IPS-18a (cell line): ENCODE measurements around the gene CHMP4B.

ENCODE experiments used
- H3K27ac ChIP-seq: one replicate; pipeline ENCODE4 v1.5.1; 2013; ENCODE audit warnings: low read length
- H3K27me3 ChIP-seq: one replicate; pipeline ENCODE4 v1.6.1; 2013; ENCODE audit warnings: mild to moderate bottlenecking, low read length; ENCODE audit not compliant: control insufficient read depth, insufficient read depth
- H3K36me3 ChIP-seq: one replicate; pipeline ENCODE4 v1.6.1; 2013; ENCODE audit warnings: low read depth, low read length; ENCODE audit not compliant: control insufficient read depth
- H3K4me1 ChIP-seq: one replicate; pipeline ENCODE4 v1.6.1; 2013; ENCODE audit warnings: low read depth, low read length; ENCODE audit not compliant: control insufficient read depth
- H3K4me3 ChIP-seq: one replicate; pipeline ENCODE4 v1.5.1; 2013; ENCODE audit warnings: low read length
- H3K9ac ChIP-seq: one replicate; pipeline ENCODE4 v1.6.1; 2013; ENCODE audit warnings: mild to moderate bottlenecking, low read length, moderate library complexity
- H3K9me3 ChIP-seq: one replicate; pipeline ENCODE4 v1.6.1; 2013; ENCODE audit warnings: low read depth, low read length; ENCODE audit not compliant: control insufficient read depth

Gene CHMP4B

DNA sequence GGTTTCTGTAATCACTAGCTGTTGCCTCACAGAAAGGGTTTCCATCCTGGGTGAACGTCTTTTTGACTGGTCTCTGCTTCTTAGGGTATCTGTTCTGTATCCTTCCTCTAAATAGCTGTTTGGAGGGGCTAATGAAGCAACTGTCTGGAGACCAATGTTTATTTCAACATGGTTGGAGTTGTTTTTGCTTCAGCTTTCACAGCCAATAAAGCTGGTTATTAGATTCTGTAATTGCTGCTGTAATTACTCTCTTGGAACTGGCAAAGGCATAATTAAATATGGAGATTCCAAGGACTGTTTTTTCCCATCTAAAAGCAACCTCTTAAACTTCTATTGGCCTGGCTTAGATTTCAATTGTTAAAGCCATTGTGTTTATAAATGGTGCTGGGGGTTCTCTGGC lies 31.9 kb downstream of the CHMP4B start:
- no peaks in the 10 kb centered on the region for H3K27me3 ChIP-seq
- no peaks in the 10 kb centered on the region for H3K36me3 ChIP-seq
- no peak overlapping the region for H3K27ac ChIP-seq
- H3K9me3 ChIP-seq: no peaks in the 10 kb centered on the region
- H3K4me1 ChIP-seq: peaks cover 19% of the 10 kb centered on the region
- H3K4me3 ChIP-seq: no peak overlapping the region
- H3K9ac ChIP-seq: no peak overlapping the region

DNA sequence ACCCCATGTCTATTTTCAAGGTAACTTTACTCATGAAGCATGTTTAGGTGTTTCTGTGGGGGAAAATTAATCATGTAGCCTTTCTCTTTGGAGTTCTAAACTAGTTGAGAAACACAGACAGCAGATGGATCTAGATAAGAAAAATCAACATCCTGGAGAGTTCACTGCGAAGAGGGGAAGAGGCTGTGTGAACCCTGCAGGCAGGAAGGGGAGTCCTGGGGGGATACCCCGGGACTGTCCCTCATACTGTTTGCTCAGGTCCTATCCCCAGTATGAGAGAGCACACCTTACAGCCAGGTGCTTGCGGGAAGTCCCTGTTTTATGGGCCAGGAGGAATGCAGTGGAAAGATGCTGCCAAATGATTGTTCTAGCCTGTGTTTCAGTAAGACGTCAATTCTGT lies 32.7 kb downstream of the CHMP4B start:
- Histone ChIP-seq H3K27me3 (no peaks in the 10 kb centered on the region), H3K27ac (no peak overlapping the region), H3K9ac (no peak overlapping the region), H3K4me3 (no peak overlapping the region), H3K4me1 (peaks cover 19% of the 10 kb centered on the region), H3K9me3 (no peaks in the 10 kb centered on the region), H3K36me3 (no peaks in the 10 kb centered on the region)

DNA sequence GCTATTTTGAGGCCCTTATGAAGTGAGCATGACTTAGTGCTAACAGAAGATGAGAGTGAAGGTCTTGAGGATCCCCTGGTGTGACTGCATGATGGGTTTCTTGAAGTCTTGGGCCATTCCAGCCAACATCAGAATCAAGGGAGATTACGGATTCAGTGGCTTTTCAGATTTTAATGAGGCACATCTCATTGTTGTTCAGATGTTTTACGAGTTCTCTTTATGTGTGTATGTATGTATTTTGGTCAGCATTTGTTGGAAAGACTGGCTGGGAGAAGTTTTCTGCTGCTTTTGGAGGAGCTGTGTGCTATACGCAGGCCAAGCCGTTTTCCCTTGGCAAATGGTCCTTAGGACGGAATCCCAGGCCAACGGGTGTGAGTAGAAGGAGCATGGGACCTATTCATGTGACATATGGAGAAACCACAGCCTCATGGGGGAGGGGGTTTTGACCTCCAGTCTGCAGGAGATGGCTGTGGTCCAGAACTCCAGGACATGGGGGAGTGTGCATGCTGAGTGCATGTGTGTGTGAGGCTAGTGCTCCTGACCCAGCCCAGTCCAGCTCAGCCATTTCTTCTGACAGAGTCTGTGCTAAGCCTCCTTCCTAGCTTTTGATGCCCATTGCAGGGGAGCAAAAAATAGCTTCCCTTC lies 35.3 kb downstream of the CHMP4B start:
- H3K27ac ChIP-seq: no peak overlapping the region
- peaks cover 9% of the 10 kb centered on the region for H3K36me3 ChIP-seq
- H3K9ac ChIP-seq: no peak overlapping the region
- no peak overlapping the region for H3K4me3 ChIP-seq
- no peaks in the 10 kb centered on the region for H3K27me3 ChIP-seq
- H3K4me1 ChIP-seq: peaks cover 19% of the 10 kb centered on the region
- H3K9me3 ChIP-seq: no peaks in the 10 kb centered on the region

DNA sequence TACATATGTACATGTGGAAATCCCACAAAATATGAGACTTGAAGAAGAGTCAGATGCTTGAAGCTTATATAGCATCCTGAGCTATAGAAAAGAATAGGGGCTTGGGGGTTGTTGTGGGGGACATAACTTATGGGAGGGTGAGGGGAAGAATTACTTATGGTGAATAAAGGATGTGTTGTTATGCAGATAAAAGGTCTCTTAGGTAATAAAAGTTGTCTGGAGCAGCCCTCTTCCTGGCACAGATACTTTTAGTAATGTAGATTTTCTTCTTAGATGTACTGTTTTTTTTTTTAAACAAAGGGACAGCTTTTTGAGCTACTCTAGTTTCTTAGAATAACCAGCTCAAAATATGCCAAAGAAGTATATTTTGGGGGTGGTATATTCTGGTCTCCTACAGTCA lies 35.9 kb downstream of the CHMP4B start:
- no peaks in the 10 kb centered on the region for H3K9me3 ChIP-seq
- H3K4me3 ChIP-seq: no peak overlapping the region
- no peaks in the 10 kb centered on the region for H3K27me3 ChIP-seq
- H3K36me3 ChIP-seq: peaks cover 15% of the 10 kb centered on the region
- no peak overlapping the region for H3K27ac ChIP-seq
- no peak overlapping the region for H3K9ac ChIP-seq
- H3K4me1 ChIP-seq: peaks cover 19% of the 10 kb centered on the region

DNA sequence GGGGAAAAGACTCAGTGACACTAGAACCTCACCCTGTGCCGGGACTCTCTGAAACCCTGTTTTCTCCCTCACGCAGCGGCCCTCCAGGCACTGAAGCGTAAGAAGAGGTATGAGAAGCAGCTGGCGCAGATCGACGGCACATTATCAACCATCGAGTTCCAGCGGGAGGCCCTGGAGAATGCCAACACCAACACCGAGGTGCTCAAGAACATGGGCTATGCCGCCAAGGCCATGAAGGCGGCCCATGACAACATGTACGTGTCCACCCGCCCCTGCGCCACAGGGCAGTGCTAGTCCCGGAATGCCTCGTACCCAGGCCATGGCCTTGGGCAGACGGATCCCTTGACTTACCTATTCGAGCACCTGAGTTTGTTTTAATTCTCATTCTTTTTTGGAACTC lies 37.2 kb downstream of the CHMP4B start:
- Histone ChIP-seq H3K4me3 (no peak overlapping the region), H3K9ac (no peak overlapping the region), H3K36me3 (peaks cover 25% of the 10 kb centered on the region), H3K27me3 (no peaks in the 10 kb centered on the region), H3K9me3 (no peaks in the 10 kb centered on the region), H3K27ac (no peak overlapping the region), H3K4me1 (peaks cover 15% of the 10 kb centered on the region)

DNA sequence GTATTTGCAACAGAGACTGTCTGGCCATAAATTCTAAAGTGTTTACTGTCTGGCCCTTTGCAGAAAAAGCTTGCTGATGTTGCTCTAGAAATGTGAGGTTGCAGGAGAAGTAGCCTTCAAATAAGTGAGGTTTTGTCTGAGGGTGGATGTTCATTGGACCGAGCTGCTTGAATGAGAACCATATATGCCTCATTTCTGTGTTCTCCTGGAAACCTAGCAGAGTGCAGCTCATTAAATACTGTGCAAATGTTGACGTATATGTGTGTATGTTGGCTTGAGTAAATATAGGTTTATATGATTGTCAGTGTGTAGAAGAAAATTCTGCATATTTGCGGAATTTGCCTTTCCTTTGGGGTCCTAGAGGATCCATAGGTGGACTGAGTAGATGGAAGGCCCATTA lies 39.0 kb downstream of the CHMP4B start:
- Histone ChIP-seq H3K4me1 (peaks cover 15% of the 10 kb centered on the region), H3K36me3 (peaks cover 37% of the 10 kb centered on the region), H3K27ac (no peak overlapping the region)

DNA sequence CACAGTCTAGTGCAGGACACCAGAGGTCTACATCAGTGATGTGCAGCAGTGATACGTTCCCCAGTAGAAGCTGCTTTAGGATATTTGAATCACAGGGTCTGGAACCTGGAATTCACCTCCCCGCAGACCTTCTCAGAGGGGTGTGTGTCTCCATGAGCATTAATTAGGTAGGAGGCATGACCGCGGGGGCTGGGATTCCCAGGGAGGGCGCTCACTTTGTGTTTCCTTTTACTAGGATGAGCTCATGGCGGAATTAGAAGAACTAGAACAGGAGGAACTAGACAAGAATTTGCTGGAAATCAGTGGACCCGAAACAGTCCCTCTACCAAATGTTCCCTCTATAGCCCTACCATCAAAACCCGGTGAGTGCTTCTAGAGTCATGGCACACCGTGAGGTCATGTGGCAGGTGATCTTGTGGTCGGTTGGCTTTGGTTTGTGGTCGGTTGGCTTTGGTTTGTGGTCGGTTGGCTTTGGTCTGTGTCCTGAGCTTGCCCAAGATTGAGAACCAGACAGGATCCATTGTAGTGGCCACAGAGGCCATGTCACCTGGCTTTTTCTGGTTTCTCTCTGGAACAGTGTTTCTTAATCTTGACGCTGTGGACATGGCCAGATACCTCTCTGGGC lies 40.8 kb downstream of the CHMP4B start:
- H3K36me3 ChIP-seq: peaks cover 37% of the 10 kb centered on the region
- H3K27ac ChIP-seq: no peak overlapping the region

More for the DNA sequence above, 39.0 kb downstream of the CHMP4B start:
- Histone ChIP-seq H3K9ac (no peak overlapping the region), H3K27me3 (no peaks in the 10 kb centered on the region), H3K4me3 (no peak overlapping the region), H3K9me3 (no peaks in the 10 kb centered on the region)

DNA sequence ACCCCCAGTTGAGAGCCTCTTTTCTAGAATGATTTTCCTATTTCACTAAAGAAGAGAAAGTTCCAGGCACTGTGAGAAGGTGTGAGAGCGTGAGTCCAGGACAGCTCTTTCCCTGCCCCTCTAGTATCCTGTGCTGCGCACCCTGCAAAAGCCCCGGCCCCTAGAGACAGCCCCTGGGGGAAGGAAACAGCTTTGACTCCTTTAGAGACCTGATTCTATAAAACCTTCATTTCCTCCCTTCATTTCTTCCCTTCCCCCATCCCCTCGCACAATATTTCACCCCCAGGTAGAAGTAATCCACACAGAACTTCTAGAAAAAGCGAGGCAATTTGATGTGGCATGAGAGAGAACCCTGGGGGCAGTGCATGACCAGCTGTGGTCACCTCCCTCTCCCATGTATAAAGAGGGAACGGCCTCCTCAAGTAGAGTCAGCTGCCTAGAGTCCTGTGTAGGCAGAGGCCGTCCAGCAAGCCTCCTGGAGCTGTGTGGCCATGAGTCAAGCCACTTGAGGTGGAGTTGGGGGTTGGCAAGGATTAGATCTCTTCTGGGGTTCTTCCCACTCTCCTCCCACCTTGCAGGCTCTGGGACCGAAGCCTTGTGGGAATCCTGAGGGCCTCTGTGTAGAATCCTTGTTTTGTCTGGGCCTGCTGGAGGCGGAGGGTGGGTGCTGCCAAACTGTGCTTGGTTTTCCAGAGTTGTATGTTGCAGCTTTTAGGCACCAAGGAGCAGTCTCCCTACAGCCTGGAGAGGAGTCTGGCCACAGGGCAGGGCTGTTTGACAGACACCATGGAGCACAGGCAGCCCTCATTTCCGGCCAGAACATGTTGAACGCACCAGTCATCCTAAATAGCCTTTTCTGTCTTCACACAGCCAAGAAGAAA lies 41.7 kb downstream of the CHMP4B start:
- Histone ChIP-seq H3K27ac (no peak overlapping the region), H3K4me1 (no peaks in the 10 kb centered on the region), H3K4me3 (no peak overlapping the region), H3K9me3 (no peaks in the 10 kb centered on the region), H3K36me3 (peaks cover 37% of the 10 kb centered on the region), H3K27me3 (no peaks in the 10 kb centered on the region), H3K9ac (no peak overlapping the region)

More for the DNA sequence above, 40.8 kb downstream of the CHMP4B start:
- Histone ChIP-seq H3K9me3 (no peaks in the 10 kb centered on the region), H3K27me3 (no peaks in the 10 kb centered on the region), H3K4me3 (no peak overlapping the region), H3K9ac (no peak overlapping the region), H3K4me1 (peaks cover 1% of the 10 kb centered on the region)

DNA sequence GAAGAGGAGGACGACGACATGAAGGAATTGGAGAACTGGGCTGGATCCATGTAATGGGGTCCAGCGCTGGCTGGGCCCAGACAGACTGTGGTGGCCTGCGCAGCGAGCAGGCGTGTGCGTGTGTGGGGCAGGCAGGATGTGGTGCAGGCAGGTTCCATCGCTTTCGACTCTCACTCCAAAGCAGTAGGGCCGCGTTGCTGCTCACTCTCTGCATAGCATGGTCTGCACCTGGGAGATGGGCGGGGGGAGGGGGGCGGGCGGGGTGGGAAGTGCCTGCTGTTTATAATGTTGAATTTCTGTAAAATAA lies 42.3 kb downstream of the CHMP4B start:
- Histone ChIP-seq H3K36me3 (peaks cover 37% of the 10 kb centered on the region), H3K4me3 (no peak overlapping the region), H3K27me3 (no peaks in the 10 kb centered on the region), H3K9me3 (no peaks in the 10 kb centered on the region), H3K27ac (no peak overlapping the region), H3K9ac (no peak overlapping the region), H3K4me1 (no peaks in the 10 kb centered on the region)

DNA sequence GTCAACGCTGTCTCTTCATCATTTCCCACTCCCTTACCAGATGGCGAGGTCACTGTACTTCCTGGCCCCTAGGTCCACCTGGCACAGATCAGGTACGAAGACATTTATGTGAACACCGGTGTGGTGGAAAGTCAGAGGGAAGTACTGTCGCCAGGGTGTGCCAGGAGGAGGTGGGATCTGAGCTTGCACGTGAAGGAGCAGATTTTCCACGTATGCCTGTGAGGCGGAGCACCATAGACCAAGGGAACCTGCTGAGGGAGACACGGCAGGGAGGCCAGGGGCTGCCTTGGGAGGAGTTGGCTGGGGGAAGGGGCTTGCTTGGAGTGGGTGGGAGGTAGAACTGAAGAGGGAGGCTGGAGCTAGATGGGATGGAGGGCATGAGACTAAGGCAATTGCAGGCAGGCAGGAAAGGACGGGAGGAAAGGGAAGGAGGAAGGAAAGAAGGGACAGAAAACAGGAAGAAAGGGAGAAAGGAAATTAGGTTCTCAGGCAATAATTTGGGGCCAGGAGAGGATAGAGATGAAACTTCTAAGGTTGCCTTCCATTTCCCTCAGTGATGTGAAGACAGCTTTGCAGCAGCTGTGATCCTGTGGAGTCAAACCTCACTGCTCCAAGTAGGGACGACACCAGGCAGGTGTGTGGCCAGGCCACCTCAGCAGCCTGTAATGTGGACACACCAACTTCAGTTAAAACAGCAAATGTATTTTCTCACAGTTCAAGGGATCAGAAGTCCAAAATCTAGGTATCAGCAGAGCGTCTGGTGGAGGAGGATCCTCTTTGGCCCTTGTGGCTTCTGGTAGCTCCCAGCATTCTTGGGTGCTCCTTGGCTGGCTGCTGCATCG lies 46.8 kb downstream of the CHMP4B start:
- no peaks in the 10 kb centered on the region for H3K9me3 ChIP-seq
- peaks cover 14% of the 10 kb centered on the region for H3K36me3 ChIP-seq
- no peak overlapping the region for H3K9ac ChIP-seq
- no peak overlapping the region for H3K27ac ChIP-seq
- no peaks in the 10 kb centered on the region for H3K27me3 ChIP-seq
- peaks cover 4% of the 10 kb centered on the region for H3K4me1 ChIP-seq
- H3K4me3 ChIP-seq: no peak overlapping the region

DNA sequence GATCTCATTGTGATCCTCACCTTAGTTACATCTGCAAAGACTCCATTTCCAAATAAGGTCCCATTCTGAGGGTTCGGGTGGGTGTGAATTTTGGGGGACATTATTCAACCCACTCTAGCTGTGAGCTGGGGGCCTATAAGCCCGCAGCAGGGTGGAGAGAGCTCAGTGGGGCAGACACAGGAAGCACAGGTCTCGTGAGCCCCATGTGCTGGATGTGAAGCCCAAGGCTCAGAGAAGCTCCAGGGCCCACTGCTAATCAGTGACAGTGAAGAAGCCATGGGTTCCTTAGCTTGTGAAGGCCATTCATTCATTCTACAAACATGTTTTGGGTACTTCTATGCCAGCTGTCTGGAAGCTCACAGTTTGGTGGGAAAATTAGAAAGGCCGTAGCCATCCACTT lies 47.5 kb downstream of the CHMP4B start:
- peaks cover 8% of the 10 kb centered on the region for H3K4me1 ChIP-seq
- H3K27me3 ChIP-seq: no peaks in the 10 kb centered on the region
- H3K4me3 ChIP-seq: no peak overlapping the region
- no peak overlapping the region for H3K9ac ChIP-seq
- peaks cover 12% of the 10 kb centered on the region for H3K36me3 ChIP-seq
- H3K27ac ChIP-seq: no peak overlapping the region
- no peaks in the 10 kb centered on the region for H3K9me3 ChIP-seq
